ENCODE measurements around the gene RND1. TPM values are rescaled to one million over a fixed set of nuclear protein-coding genes. Genes with fewer than 3 reads are reported as not detected.

RND1 gene
- total and polyA plus RNA-seq, 2 of the 13 experiments (the other 11 are each of a cell fraction or from before 2014, with no cell fraction given): 1.8 to 1.9 TPM

- TF ChIP-seq ZNF770 (CRISPR knock-in tag; IDR thresholded peaks at IDR 0.05) (0 out of 2 replicates have a peak, but pooled peaks have one; percentile 17), NCOA5 (CRISPR knock-in tag; IDR thresholded peaks at IDR 0.05) (no peak), CENPT (CRISPR knock-in tag; IDR thresholded peaks at IDR 0.05; ENCODE audit: low read depth) (no peak), ZFP91 (CRISPR knock-in tag; IDR thresholded peaks at IDR 0.05; ENCODE audit: borderline replicate concordance) (no peak), ZNF570 (CRISPR knock-in tag; IDR thresholded peaks at IDR 0.05; ENCODE audit: borderline replicate concordance) (no peak), ZNF605 (CRISPR knock-in tag; IDR thresholded peaks at IDR 0.05) (no peak), ZSCAN30 (CRISPR knock-in tag; IDR thresholded peaks at IDR 0.05) (no peak), ZNF362 (CRISPR knock-in tag; IDR thresholded peaks at IDR 0.05; ENCODE audit: borderline replicate concordance) (peak; percentile 87), HMG20B (CRISPR knock-in tag; conservative IDR thresholded peaks at IDR 0.05) (no peak), ZNF496 (CRISPR knock-in tag; IDR thresholded peaks at IDR 0.05; ENCODE audit: insufficient replicate concordance) (no peak), ELF4 (CRISPR knock-in tag; IDR thresholded peaks at IDR 0.05; ENCODE audit: borderline replicate concordance) (no peak), SYNCRIP (IDR thresholded peaks at IDR 0.05; ENCODE audit: insufficient read depth, low read depth, low read length) (no peak), ZNF572 (CRISPR knock-in tag; IDR thresholded peaks at IDR 0.05) (no peak), MTF2 (CRISPR knock-in tag; IDR thresholded peaks at IDR 0.05; ENCODE audit: borderline replicate concordance) (no peak), ZBTB8A (CRISPR knock-in tag; IDR thresholded peaks at IDR 0.05; ENCODE audit: borderline replicate concordance, low read depth) (no peak), HNRNPH1 (optimal IDR thresholded peaks at IDR 0.05; ENCODE audit: low read depth, low read length) (no peak), KAT2B (IDR thresholded peaks at IDR 0.05; ENCODE audit: borderline replicate concordance, low read depth, low read length) (no peak), SMC3 (IDR thresholded peaks at IDR 0.05; ENCODE audit: low read length) (no peak), JUNB (CRISPR knock-in tag; IDR thresholded peaks at IDR 0.05; ENCODE audit: borderline replicate concordance) (0 out of 2 replicates have a peak, but pooled peaks have one; percentile 24), DMAP1 (CRISPR knock-in tag; IDR thresholded peaks at IDR 0.05) (no peak), TMF1 (CRISPR knock-in tag; IDR thresholded peaks at IDR 0.05; ENCODE audit: low read depth) (no peak), ESRRA (CRISPR knock-in tag; IDR thresholded peaks at IDR 0.05; ENCODE audit: low read depth) (no peak), ZMYM2 (CRISPR knock-in tag; IDR thresholded peaks at IDR 0.05) (peak; percentile 56; the same call in 1 of the 2 replicates), ZNF432 (CRISPR knock-in tag; IDR thresholded peaks at IDR 0.05; ENCODE audit: borderline replicate concordance) (no peak), ZSCAN22 (CRISPR knock-in tag; IDR thresholded peaks at IDR 0.05) (no peak), MLX (CRISPR knock-in tag; IDR thresholded peaks at IDR 0.05) (no peak), XBP1 (CRISPR knock-in tag; IDR thresholded peaks at IDR 0.05) (no peak), ZNF747 (CRISPR knock-in tag; IDR thresholded peaks at IDR 0.05; ENCODE audit: borderline replicate concordance) (no peak)
Measured at GRCh38 chr12:48859607-48860006, 6.1 kb downstream of the RND1 start (continued).

Data from HepG2 (cell line).